Astrocyte (in vitro differentiated cells and primary cell): ENCODE results near the gene AKR1A1. TPM values are rescaled to one million over a fixed set of nuclear protein-coding genes. Genes with fewer than 3 reads are reported as not detected.

Experiments
- DNase-seq: peaks from one replicate; pipeline ENCODE4 v3.0.0-alpha.2; 2010; ENCODE audit warnings: low read depth
- FAIRE-seq: peaks from 2 replicates; lab custom pipeline; 2011; peaks lifted over from hg19 to GRCh38; lab: Jason Lieb, UNC
- H2AFZ ChIP-seq: 2 replicates; pipeline ENCODE4 v1.6.0; 2012; ENCODE audit warnings: low read depth, low read length, inconsistent platforms
- H3K27ac ChIP-seq: 2 replicates; pipeline ENCODE4 v1.5.1; 2011; ENCODE audit warnings: low read depth, low read length, inconsistent platforms
- H3K27me3 ChIP-seq: 2 replicates; pipeline ENCODE4 v1.6.0; 2011; ENCODE audit warnings: low read length, inconsistent platforms; ENCODE audit not compliant: insufficient read depth
- H3K36me3 ChIP-seq: 2 replicates; pipeline ENCODE4 v1.5.1; 2011; ENCODE audit warnings: low read length, inconsistent platforms; ENCODE audit not compliant: insufficient read depth
- H3K4me1 ChIP-seq: 2 replicates; pipeline ENCODE4 v1.5.1; 2011; ENCODE audit warnings: low read length, inconsistent platforms; ENCODE audit not compliant: insufficient read depth
- H3K4me2 ChIP-seq: 2 replicates; pipeline ENCODE4 v1.6.0; 2012; ENCODE audit warnings: low read length, inconsistent platforms
- H3K4me3 ChIP-seq: 2 replicates; pipeline ENCODE4 v1.5.1; 2011; ENCODE audit warnings: low read depth, mild to moderate bottlenecking, low read length, inconsistent platforms; ENCODE audit not compliant: insufficient read depth
- H3K79me2 ChIP-seq: 2 replicates; pipeline ENCODE4 v1.6.0; 2012; ENCODE audit warnings: mild to moderate bottlenecking, low read length, inconsistent platforms; ENCODE audit not compliant: insufficient read depth
- H3K9ac ChIP-seq: 2 replicates; pipeline ENCODE4 v1.6.0; 2012; ENCODE audit warnings: mild to moderate bottlenecking, low read length, inconsistent platforms
- H3K9me3 ChIP-seq: 2 replicates; pipeline ENCODE4 v1.5.1; 2012; ENCODE audit warnings: low read depth, mild to moderate bottlenecking, low read length, inconsistent platforms; ENCODE audit not compliant: insufficient read depth
- H4K20me1 ChIP-seq: 2 replicates; pipeline ENCODE4 v1.6.0; 2012; ENCODE audit warnings: low read length, inconsistent platforms; ENCODE audit not compliant: insufficient read depth
- H3K27ac Mint-ChIP-seq: one replicate; pipeline ENCODE4 v1.8.0; 2021; ENCODE audit warnings: mild to moderate bottlenecking, mixed read lengths; ENCODE audit not compliant: unreplicated experiment
- H3K27me3 Mint-ChIP-seq: one replicate; pipeline ENCODE4 v1.8.0; 2021; ENCODE audit warnings: low read depth, mixed read lengths; ENCODE audit not compliant: unreplicated experiment
- H3K36me3 Mint-ChIP-seq: one replicate; pipeline ENCODE4 v1.8.0; 2021; ENCODE audit warnings: low read depth, mixed read lengths; ENCODE audit not compliant: unreplicated experiment
- H3K4me1 Mint-ChIP-seq: one replicate; pipeline ENCODE4 v1.8.0; 2021; ENCODE audit warnings: low read depth, mixed read lengths; ENCODE audit not compliant: unreplicated experiment
- H3K4me3 Mint-ChIP-seq: one replicate; pipeline ENCODE4 v1.8.0; 2021; ENCODE audit warnings: mild to moderate bottlenecking, moderate library complexity, mixed read lengths; ENCODE audit not compliant: unreplicated experiment
- H3K9me3 Mint-ChIP-seq: one replicate; pipeline ENCODE4 v1.8.0; 2021; ENCODE audit warnings: mild to moderate bottlenecking, mixed read lengths; ENCODE audit not compliant: unreplicated experiment
- EZH2 ChIP-seq: IDR thresholded peaks from 2 replicates; pipeline ENCODE4 v1.6.1; 2012; ENCODE audit warnings: mild to moderate bottlenecking, low read length, inconsistent platforms; ENCODE audit not compliant: insufficient read depth
- total RNA-seq: library from RNA; stranded (reverse); gene quantifications from 2 replicates; pipeline ENCODE4 v1.2.1, GENCODE V29; 2021
- TF ChIP-seq, protein P1 (sequence below): IDR thresholded peaks from 2 replicates; pipeline ENCODE4 v1.5.1; 2011; ENCODE audit warnings: low read depth, mild to moderate bottlenecking, inconsistent platforms, low read length, moderate library complexity; ENCODE audit not compliant: insufficient read depth

Gene AKR1A1
- total RNA-seq, 1 donor from 2014 or later: 118 TPM

DNA sequence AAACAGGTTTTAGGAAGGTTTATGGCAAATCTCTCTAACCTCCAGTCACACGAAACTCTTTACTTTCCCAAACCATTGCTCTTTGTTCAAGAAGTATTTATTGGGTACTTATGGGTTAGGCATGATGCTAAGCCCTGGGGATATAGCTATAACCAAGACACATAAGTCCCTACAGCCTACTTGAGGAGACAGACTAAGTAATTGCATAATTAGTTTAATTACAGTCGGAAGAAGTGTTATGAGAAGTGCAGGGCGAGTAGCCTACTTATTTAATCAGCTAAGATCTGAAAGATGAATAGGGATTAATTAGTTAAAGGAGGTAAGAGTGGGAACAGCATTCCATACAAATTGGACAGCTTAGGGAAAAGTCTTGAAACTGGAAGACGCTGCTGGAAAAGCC is 20.0 kb downstream of the AKR1A1 start:
- FAIRE-seq: no peak

DNA sequence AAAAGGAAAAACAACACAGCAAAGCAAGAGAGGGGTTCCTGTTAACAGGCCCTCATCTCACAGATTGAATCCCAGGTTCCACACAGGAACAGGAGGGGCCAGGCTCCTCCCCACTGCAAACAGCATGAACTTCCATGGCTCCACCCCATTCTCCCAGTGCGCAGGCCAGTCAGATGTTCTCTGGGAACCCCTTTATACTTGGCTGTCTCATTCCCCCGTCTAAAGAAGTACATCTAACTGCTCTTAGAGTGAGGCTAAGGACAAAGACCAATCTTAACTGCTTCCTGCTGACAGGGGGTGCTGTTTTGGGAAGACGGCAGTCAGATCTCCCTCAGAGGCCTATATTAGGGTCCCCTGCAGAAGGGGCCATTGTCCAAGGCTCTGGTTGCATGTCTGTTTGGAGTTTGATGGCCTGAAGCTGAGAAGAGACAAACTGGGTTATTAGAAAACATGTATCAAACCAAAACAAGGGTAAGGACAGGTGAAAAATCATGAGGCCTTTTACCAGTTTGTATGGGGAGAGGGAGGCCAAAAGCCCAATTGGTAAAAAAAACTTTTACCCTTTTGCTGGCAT is 22.7 kb downstream of the AKR1A1 start:
- H3K36me3 Mint-ChIP-seq: peaks cover 5% of the 10 kb centered on the region
- peaks cover 28% of the 10 kb centered on the region for H3K36me3 ChIP-seq

More for the DNA sequence above, 20.0 kb downstream of the AKR1A1 start:
- no peaks in the 10 kb centered on the region for H3K79me2 ChIP-seq
- no peaks in the 10 kb centered on the region for H3K4me1 ChIP-seq
- H3K4me2 ChIP-seq: no peak overlapping the region
- Mint-ChIP-seq H3K36me3 (peaks cover 6% of the 10 kb centered on the region), H3K4me1 (peaks cover 6% of the 10 kb centered on the region), H3K27ac (no peak overlapping the region), H3K9me3 (no peaks in the 10 kb centered on the region), H3K27me3 (no peaks in the 10 kb centered on the region), H3K4me3 (no peak overlapping the region)
- TF ChIP-seq, protein P1, sequence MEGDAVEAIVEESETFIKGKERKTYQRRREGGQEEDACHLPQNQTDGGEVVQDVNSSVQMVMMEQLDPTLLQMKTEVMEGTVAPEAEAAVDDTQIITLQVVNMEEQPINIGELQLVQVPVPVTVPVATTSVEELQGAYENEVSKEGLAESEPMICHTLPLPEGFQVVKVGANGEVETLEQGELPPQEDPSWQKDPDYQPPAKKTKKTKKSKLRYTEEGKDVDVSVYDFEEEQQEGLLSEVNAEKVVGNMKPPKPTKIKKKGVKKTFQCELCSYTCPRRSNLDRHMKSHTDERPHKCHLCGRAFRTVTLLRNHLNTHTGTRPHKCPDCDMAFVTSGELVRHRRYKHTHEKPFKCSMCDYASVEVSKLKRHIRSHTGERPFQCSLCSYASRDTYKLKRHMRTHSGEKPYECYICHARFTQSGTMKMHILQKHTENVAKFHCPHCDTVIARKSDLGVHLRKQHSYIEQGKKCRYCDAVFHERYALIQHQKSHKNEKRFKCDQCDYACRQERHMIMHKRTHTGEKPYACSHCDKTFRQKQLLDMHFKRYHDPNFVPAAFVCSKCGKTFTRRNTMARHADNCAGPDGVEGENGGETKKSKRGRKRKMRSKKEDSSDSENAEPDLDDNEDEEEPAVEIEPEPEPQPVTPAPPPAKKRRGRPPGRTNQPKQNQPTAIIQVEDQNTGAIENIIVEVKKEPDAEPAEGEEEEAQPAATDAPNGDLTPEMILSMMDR: no peak
- TF ChIP-seq EZH2: no peak
- no peak overlapping the region for H2AFZ ChIP-seq
- H3K27ac ChIP-seq: no peak overlapping the region
- H4K20me1 ChIP-seq: peaks cover 26% of the 10 kb centered on the region
- H3K9me3 ChIP-seq: no peaks in the 10 kb centered on the region
- no peak overlapping the region for H3K4me3 ChIP-seq
- H3K27me3 ChIP-seq: no peaks in the 10 kb centered on the region
- H3K9ac ChIP-seq: no peak overlapping the region
- DNase-seq: no peak
- peaks cover 41% of the 10 kb centered on the region for H3K36me3 ChIP-seq

More for the DNA sequence above, 22.7 kb downstream of the AKR1A1 start:
- Mint-ChIP-seq H3K4me1 (peaks cover 6% of the 10 kb centered on the region), H3K4me3 (no peak overlapping the region), H3K27ac (no peak overlapping the region), H3K27me3 (no peaks in the 10 kb centered on the region), H3K9me3 (no peaks in the 10 kb centered on the region)
- no peak overlapping the region for H3K4me2 ChIP-seq
- TF ChIP-seq, protein P1: no peak
- no peak for TF ChIP-seq EZH2
- H3K27me3 ChIP-seq: no peaks in the 10 kb centered on the region
- no peaks in the 10 kb centered on the region for H3K79me2 ChIP-seq
- DNase-seq: no peak
- no peak overlapping the region for H3K9ac ChIP-seq
- H3K27ac ChIP-seq: no peak overlapping the region
- H4K20me1 ChIP-seq: peaks cover 19% of the 10 kb centered on the region
- no peaks in the 10 kb centered on the region for H3K9me3 ChIP-seq
- H2AFZ ChIP-seq: no peak overlapping the region
- no peaks in the 10 kb centered on the region for H3K4me1 ChIP-seq
- H3K4me3 ChIP-seq: no peak overlapping the region
- no peak for FAIRE-seq
